Measurements from ENCODE around the gene KRTAP12-4. TPM values are rescaled to one million over a fixed set of nuclear protein-coding genes. Genes with fewer than 3 reads are reported as not detected.

The KRTAP12-4 gene
- total and polyA plus RNA-seq, 2 donors (not counting 3 experiments of a cell fraction or from before 2014, with no cell fraction given): not detected

DNA sequence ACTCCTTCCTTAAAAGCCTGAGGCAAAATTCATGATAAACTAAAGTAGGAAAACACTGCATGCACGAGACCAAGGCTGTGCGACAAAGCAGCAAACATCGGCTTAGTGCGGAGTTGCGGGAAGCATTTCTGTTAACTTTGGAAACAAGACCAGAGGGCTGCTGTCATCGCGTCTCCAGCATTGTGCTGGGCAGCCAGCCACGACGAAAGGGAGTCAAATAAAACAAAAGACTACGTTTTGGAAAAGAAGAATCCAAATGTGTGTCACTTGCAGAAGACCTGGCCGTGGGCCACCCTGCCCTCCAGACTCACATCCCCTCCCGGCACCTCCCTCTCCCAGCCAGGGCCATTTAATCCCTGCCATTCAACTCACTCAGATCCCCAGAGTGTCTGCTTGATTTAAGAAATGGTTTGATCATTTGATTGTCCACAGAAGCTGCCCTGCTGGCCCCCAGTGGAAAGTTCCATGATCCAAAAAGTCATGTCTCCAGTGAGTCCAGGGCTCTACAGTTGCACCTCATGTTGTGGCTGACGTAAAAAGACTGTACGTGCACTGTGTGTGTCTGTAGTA, 10.6 kb downstream of the KRTAP12-4 start:
- H3K36me3 ChIP-seq (ENCODE audit: control insufficient read depth in 2 of 2, extremely low read depth in 1 of 2, insufficient read depth in 2 of 2, low read length in 2 of 2): no peaks in the 10 kb centered on the region
- no peak for TF ChIP-seq GATA2 (IDR thresholded peaks at IDR 0.05; ENCODE audit: insufficient read depth, insufficient read length, low read depth, low read length)
- TF ChIP-seq, protein P1, sequence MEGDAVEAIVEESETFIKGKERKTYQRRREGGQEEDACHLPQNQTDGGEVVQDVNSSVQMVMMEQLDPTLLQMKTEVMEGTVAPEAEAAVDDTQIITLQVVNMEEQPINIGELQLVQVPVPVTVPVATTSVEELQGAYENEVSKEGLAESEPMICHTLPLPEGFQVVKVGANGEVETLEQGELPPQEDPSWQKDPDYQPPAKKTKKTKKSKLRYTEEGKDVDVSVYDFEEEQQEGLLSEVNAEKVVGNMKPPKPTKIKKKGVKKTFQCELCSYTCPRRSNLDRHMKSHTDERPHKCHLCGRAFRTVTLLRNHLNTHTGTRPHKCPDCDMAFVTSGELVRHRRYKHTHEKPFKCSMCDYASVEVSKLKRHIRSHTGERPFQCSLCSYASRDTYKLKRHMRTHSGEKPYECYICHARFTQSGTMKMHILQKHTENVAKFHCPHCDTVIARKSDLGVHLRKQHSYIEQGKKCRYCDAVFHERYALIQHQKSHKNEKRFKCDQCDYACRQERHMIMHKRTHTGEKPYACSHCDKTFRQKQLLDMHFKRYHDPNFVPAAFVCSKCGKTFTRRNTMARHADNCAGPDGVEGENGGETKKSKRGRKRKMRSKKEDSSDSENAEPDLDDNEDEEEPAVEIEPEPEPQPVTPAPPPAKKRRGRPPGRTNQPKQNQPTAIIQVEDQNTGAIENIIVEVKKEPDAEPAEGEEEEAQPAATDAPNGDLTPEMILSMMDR (IDR thresholded peaks at IDR 0.05; ENCODE audit: extremely low read depth in 1 of 2, insufficient read depth in 1 of 2, low read depth in 1 of 2, low read length in 2 of 2): no peak
- no peak for TF ChIP-seq MYC (IDR thresholded peaks at IDR 0.05; ENCODE audit: low read depth, low read length)
- H3K27me3 ChIP-seq (ENCODE audit: control insufficient read depth in 2 of 2, insufficient read depth in 2 of 2, low read length in 2 of 2): no peaks in the 10 kb centered on the region
- no peaks in the 10 kb centered on the region for H3K79me2 ChIP-seq (ENCODE audit: control insufficient read depth, insufficient read depth, low read length)
- H3K4me2 ChIP-seq (ENCODE audit: insufficient read depth, low read length): no peak overlapping the region
- intact Hi-C loops (cut with micrococcal nuclease): no loop called here
- H3K4me3 ChIP-seq (replicated peaks in 1 of 3; ENCODE audit: insufficient read depth in 1 of 3, low read depth in 1 of 3, low read length in 3 of 3): no peak overlapping the region
- dilution Hi-C loops (cut with MboI; ENCODE audit: extremely low pct_ligation_motif_present, low sequenced_read_pairs): no loop called here
- no TSS peak for BruUV-seq (replicated peaks)
- FAIRE-seq: no peak
- H3K27ac ChIP-seq (ENCODE audit: insufficient read depth, low read depth, low read length): no peak overlapping the region
- no peaks in the 10 kb centered on the region for H4K20me1 ChIP-seq (replicated peaks; ENCODE audit: control insufficient read depth, extremely low read depth, insufficient read depth, low read length)
- no peak overlapping the region for H2AFZ ChIP-seq (ENCODE audit: low read depth, low read length)
- no peak for DNase-seq (ENCODE audit: low read depth, low spot score)
- H3K9me1 ChIP-seq (replicated peaks; ENCODE audit: control insufficient read depth, extremely low read depth, insufficient read depth, low read length): no peaks in the 10 kb centered on the region
- ChIA-PET POLR2A (no interaction called here), CTCF (no interaction called here)
- no peak overlapping the region for H3K9ac ChIP-seq (replicated peaks; ENCODE audit: extremely low read depth, insufficient read depth, low read length)
- H3K9me3 ChIP-seq (replicated peaks; ENCODE audit: control insufficient read depth, insufficient read depth, low read length): no peaks in the 10 kb centered on the region
- H3K4me1 ChIP-seq (ENCODE audit: control insufficient read depth, extremely low read depth, insufficient read depth, low read length): no peaks in the 10 kb centered on the region

DNA sequence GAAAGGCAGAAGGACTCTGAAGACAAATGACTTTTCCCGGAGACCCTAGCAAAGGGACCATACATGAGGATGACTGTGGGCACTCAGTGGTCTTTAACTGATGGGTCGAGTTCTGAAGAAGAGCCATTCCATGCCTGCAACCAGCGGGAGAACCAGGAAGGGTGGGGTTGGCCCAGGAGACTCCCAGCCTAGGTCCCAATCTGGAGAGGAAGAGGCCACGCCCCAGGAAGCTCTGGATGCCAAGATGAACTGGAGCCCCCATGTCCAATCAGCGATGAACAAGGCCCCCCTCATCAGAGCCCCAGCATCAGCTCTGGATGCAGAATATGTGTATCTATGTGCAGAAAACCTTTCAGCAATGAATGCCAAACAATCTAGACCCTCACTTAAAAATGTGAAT, 13.7 kb downstream of the KRTAP12-4 start:
- no peak overlapping the region for H3K4me3 ChIP-seq (replicated peaks in 1 of 3; ENCODE audit: insufficient read depth in 1 of 3, low read depth in 1 of 3, low read length in 3 of 3)
- no peaks in the 10 kb centered on the region for H3K36me3 ChIP-seq (ENCODE audit: control insufficient read depth in 2 of 2, extremely low read depth in 1 of 2, insufficient read depth in 2 of 2, low read length in 2 of 2)
- no peaks in the 10 kb centered on the region for H3K4me1 ChIP-seq (ENCODE audit: control insufficient read depth, extremely low read depth, insufficient read depth, low read length)
- H3K79me2 ChIP-seq (ENCODE audit: control insufficient read depth, insufficient read depth, low read length): no peaks in the 10 kb centered on the region
- intact Hi-C loops (cut with micrococcal nuclease): no loop called here
- H3K4me2 ChIP-seq (ENCODE audit: insufficient read depth, low read length): no peak overlapping the region
- H4K20me1 ChIP-seq (replicated peaks; ENCODE audit: control insufficient read depth, extremely low read depth, insufficient read depth, low read length): no peaks in the 10 kb centered on the region
- DNase-seq (ENCODE audit: low read depth, low spot score): no peak
- no peaks in the 10 kb centered on the region for H3K9me3 ChIP-seq (replicated peaks; ENCODE audit: control insufficient read depth, insufficient read depth, low read length)
- TF ChIP-seq, protein P1 (IDR thresholded peaks at IDR 0.05; ENCODE audit: extremely low read depth in 1 of 2, insufficient read depth in 1 of 2, low read depth in 1 of 2, low read length in 2 of 2): no peak
- TF ChIP-seq POLR2A (IDR thresholded peaks at IDR 0.05; ENCODE audit: low read depth, low read length) (no peak), FOS (IDR thresholded peaks at IDR 0.05; ENCODE audit: borderline replicate concordance, insufficient read depth, low read length) (no peak), EZH2 (IDR thresholded peaks at IDR 0.05; ENCODE audit: borderline replicate concordance, low read depth, low read length, severe bottlenecking) (no peak), JUN (IDR thresholded peaks at IDR 0.05; ENCODE audit: borderline replicate concordance, insufficient read depth, insufficient read length, low read depth) (no peak), MYC (IDR thresholded peaks at IDR 0.05; ENCODE audit: low read depth, low read length) (no peak), GATA2 (IDR thresholded peaks at IDR 0.05; ENCODE audit: insufficient read depth, insufficient read length, low read depth, low read length) (no peak), POLR2AphosphoS5 (IDR thresholded peaks at IDR 0.05; ENCODE audit: insufficient read depth, low read depth, low read length) (no peak)
- TF ChIP-seq, protein P2, sequence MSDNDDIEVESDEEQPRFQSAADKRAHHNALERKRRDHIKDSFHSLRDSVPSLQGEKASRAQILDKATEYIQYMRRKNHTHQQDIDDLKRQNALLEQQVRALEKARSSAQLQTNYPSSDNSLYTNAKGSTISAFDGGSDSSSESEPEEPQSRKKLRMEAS (IDR thresholded peaks at IDR 0.05; ENCODE audit: insufficient read depth, insufficient read length): no peak
- FAIRE-seq: no peak
- no peaks in the 10 kb centered on the region for H3K27me3 ChIP-seq (ENCODE audit: control insufficient read depth in 2 of 2, insufficient read depth in 2 of 2, low read length in 2 of 2)
- no TSS peak for BruUV-seq (replicated peaks)
- POLR2A ChIA-PET: no interaction called here
- no peak overlapping the region for H3K9ac ChIP-seq (replicated peaks; ENCODE audit: extremely low read depth, insufficient read depth, low read length)
- no peak overlapping the region for H2AFZ ChIP-seq (ENCODE audit: low read depth, low read length)
- no peaks in the 10 kb centered on the region for H3K9me1 ChIP-seq (replicated peaks; ENCODE audit: control insufficient read depth, extremely low read depth, insufficient read depth, low read length)
- no peak overlapping the region for H3K27ac ChIP-seq (ENCODE audit: insufficient read depth, low read depth, low read length)
- CTCF ChIA-PET: no interaction called here
- dilution Hi-C loops (cut with MboI; ENCODE audit: extremely low pct_ligation_motif_present, low sequenced_read_pairs): no loop called here
